Activated T-cell treated with anti-CD3 and anti-CD28 coated beads, Interleukin-2, amount 50 U/mL, for 4 hours (primary cell): ENCODE results near the gene NGF. TPM values are rescaled to one million over a fixed set of nuclear protein-coding genes. Genes with fewer than 3 reads are reported as not detected.

ENCODE experiments used
- ATAC-seq, 2 donors: fragments of 200-7000 bp; cut with Tn5 transposase; one replicate each; pipeline ENCODE4 v1.10.0; 2021
- DNase-seq: peaks from one replicate; pipeline ENCODE4 v3.0.0-alpha.2; 2020
- H3K27me3 Mint-ChIP-seq: one replicate; pipeline ENCODE4 v1.8.0; 2021; ENCODE audit warnings: low read depth, mixed read lengths
- H3K36me3 Mint-ChIP-seq: one replicate; pipeline ENCODE4 v1.8.0; 2022; ENCODE audit warnings: mixed read lengths; ENCODE audit not compliant: insufficient read depth
- H3K4me1 Mint-ChIP-seq: one replicate; pipeline ENCODE4 v1.8.0; 2021; ENCODE audit warnings: low read depth, mixed read lengths
- H3K4me3 Mint-ChIP-seq: one replicate; pipeline ENCODE4 v1.8.0; 2021; ENCODE audit warnings: mild to moderate bottlenecking, moderate library complexity, mixed read lengths
- H3K9me3 Mint-ChIP-seq: one replicate; pipeline ENCODE4 v1.8.0; 2021; ENCODE audit warnings: mixed read lengths
- total RNA-seq, 3 donors: library from RNA; stranded (reverse); gene quantifications; one replicate each; pipeline ENCODE4 v1.2.1, GENCODE V29; 2021

Gene NGF
- total RNA-seq, 3 donors from 2014 or later: not detected

- H3K9me3 Mint-ChIP-seq: no peaks in the 10 kb centered on the region
- peaks cover 13% of the 10 kb centered on the region for H3K27me3 Mint-ChIP-seq
- no peak overlapping the region for H3K4me3 Mint-ChIP-seq
- H3K36me3 Mint-ChIP-seq: no peaks in the 10 kb centered on the region
- no peaks in the 10 kb centered on the region for H3K4me1 Mint-ChIP-seq
- no peak for DNase-seq
- no peak for ATAC-seq
These were observed 48.1 kb downstream of the NGF start for GRCh38 chr1:115289940-115290339.

GRCh38 chr1:115288591-115289198 is 49.4 kb downstream of the NGF start:
- H3K27me3 Mint-ChIP-seq: peaks cover 7% of the 10 kb centered on the region
- H3K36me3 Mint-ChIP-seq: no peaks in the 10 kb centered on the region
- no peaks in the 10 kb centered on the region for H3K9me3 Mint-ChIP-seq
- no peak for DNase-seq
- no peak for ATAC-seq
- H3K4me1 Mint-ChIP-seq: no peaks in the 10 kb centered on the region
- H3K4me3 Mint-ChIP-seq: no peak overlapping the region

- ATAC-seq (no peak), DNase-seq (no peak)
- Mint-ChIP-seq H3K36me3 (no peaks in the 10 kb centered on the region), H3K27me3 (peaks cover 3% of the 10 kb centered on the region), H3K4me3 (no peak overlapping the region), H3K9me3 (no peaks in the 10 kb centered on the region), H3K4me1 (no peaks in the 10 kb centered on the region)
These were observed 51.4 kb downstream of the NGF start for GRCh38 chr1:115286431-115287205.

GRCh38 chr1:115284209-115284608 is 53.8 kb downstream of the NGF start:
- Mint-ChIP-seq H3K27me3 (no peaks in the 10 kb centered on the region), H3K4me1 (no peaks in the 10 kb centered on the region), H3K9me3 (no peaks in the 10 kb centered on the region), H3K4me3 (no peak overlapping the region), H3K36me3 (no peaks in the 10 kb centered on the region)
- ATAC-seq (no peak), DNase-seq (no peak)

GRCh38 chr1:115283681-115284146 is 54.3 kb downstream of the NGF start:
- Mint-ChIP-seq H3K4me3 (no peak overlapping the region), H3K27me3 (no peaks in the 10 kb centered on the region), H3K4me1 (no peaks in the 10 kb centered on the region), H3K36me3 (no peaks in the 10 kb centered on the region), H3K9me3 (no peaks in the 10 kb centered on the region)
- no peak for ATAC-seq
- DNase-seq: no peak

GRCh38 chr1:115283249-115283648 is 54.8 kb downstream of the NGF start:
- Mint-ChIP-seq H3K36me3 (no peaks in the 10 kb centered on the region), H3K27me3 (no peaks in the 10 kb centered on the region), H3K4me1 (no peaks in the 10 kb centered on the region), H3K9me3 (no peaks in the 10 kb centered on the region), H3K4me3 (no peak overlapping the region)
- ATAC-seq (no peak), DNase-seq (no peak)

- Mint-ChIP-seq H3K27me3 (no peaks in the 10 kb centered on the region), H3K4me3 (no peak overlapping the region), H3K4me1 (no peaks in the 10 kb centered on the region), H3K9me3 (no peaks in the 10 kb centered on the region), H3K36me3 (no peaks in the 10 kb centered on the region)
- ATAC-seq (no peak), DNase-seq (no peak)
These were observed 55.2 kb downstream of the NGF start for GRCh38 chr1:115282807-115283208.

GRCh38 chr1:115281143-115281542 is 56.9 kb downstream of the NGF start:
- ATAC-seq (no peak), DNase-seq (no peak)
- no peaks in the 10 kb centered on the region for H3K9me3 Mint-ChIP-seq
- no peaks in the 10 kb centered on the region for H3K36me3 Mint-ChIP-seq
- no peak overlapping the region for H3K4me3 Mint-ChIP-seq
- H3K27me3 Mint-ChIP-seq: no peaks in the 10 kb centered on the region
- no peaks in the 10 kb centered on the region for H3K4me1 Mint-ChIP-seq

- DNase-seq: no peak
- Mint-ChIP-seq H3K27me3 (no peaks in the 10 kb centered on the region), H3K4me1 (no peaks in the 10 kb centered on the region), H3K36me3 (no peaks in the 10 kb centered on the region), H3K4me3 (no peak overlapping the region), H3K9me3 (no peaks in the 10 kb centered on the region)
- peak in 1 of 2 donors; percentile 12 for ATAC-seq
These were observed 58.0 kb downstream of the NGF start for GRCh38 chr1:115280064-115280463.

GRCh38 chr1:115278211-115278610 is 59.8 kb downstream of the NGF start:
- Mint-ChIP-seq H3K4me3 (no peak overlapping the region), H3K4me1 (no peaks in the 10 kb centered on the region), H3K9me3 (no peaks in the 10 kb centered on the region), H3K36me3 (no peaks in the 10 kb centered on the region), H3K27me3 (no peaks in the 10 kb centered on the region)
- DNase-seq (no peak), ATAC-seq (no peak)

- ATAC-seq (peak; percentile 83 to 84), DNase-seq (no peak)
- no peaks in the 10 kb centered on the region for H3K4me1 Mint-ChIP-seq
- H3K4me3 Mint-ChIP-seq: no peak overlapping the region
- H3K9me3 Mint-ChIP-seq: no peaks in the 10 kb centered on the region
- H3K36me3 Mint-ChIP-seq: no peaks in the 10 kb centered on the region
- no peaks in the 10 kb centered on the region for H3K27me3 Mint-ChIP-seq
These were observed 60.8 kb downstream of the NGF start for GRCh38 chr1:115277276-115277675.

GRCh38 chr1:115275216-115275615 is 62.8 kb downstream of the NGF start:
- no peaks in the 10 kb centered on the region for H3K27me3 Mint-ChIP-seq
- no peak overlapping the region for H3K4me3 Mint-ChIP-seq
- no peaks in the 10 kb centered on the region for H3K36me3 Mint-ChIP-seq
- H3K4me1 Mint-ChIP-seq: no peaks in the 10 kb centered on the region
- H3K9me3 Mint-ChIP-seq: no peaks in the 10 kb centered on the region
- no peak for DNase-seq
- no peak for ATAC-seq

GRCh38 chr1:115274467-115274866 is 63.6 kb downstream of the NGF start:
- H3K9me3 Mint-ChIP-seq: no peaks in the 10 kb centered on the region
- H3K4me1 Mint-ChIP-seq: no peaks in the 10 kb centered on the region
- H3K36me3 Mint-ChIP-seq: no peaks in the 10 kb centered on the region
- no peak for ATAC-seq
- no peak for DNase-seq
- no peak overlapping the region for H3K4me3 Mint-ChIP-seq
- H3K27me3 Mint-ChIP-seq: no peaks in the 10 kb centered on the region

- no peak overlapping the region for H3K4me3 Mint-ChIP-seq
- H3K36me3 Mint-ChIP-seq: no peaks in the 10 kb centered on the region
- H3K4me1 Mint-ChIP-seq: no peaks in the 10 kb centered on the region
- H3K9me3 Mint-ChIP-seq: no peaks in the 10 kb centered on the region
- peaks cover 6% of the 10 kb centered on the region for H3K27me3 Mint-ChIP-seq
- DNase-seq (no peak), ATAC-seq (no peak)
These were observed 71.2 kb downstream of the NGF start for GRCh38 chr1:115266729-115267421.

- Mint-ChIP-seq H3K36me3 (no peaks in the 10 kb centered on the region), H3K4me1 (no peaks in the 10 kb centered on the region), H3K27me3 (peaks cover 10% of the 10 kb centered on the region), H3K9me3 (no peaks in the 10 kb centered on the region), H3K4me3 (no peak overlapping the region)
- DNase-seq: no peak
- no peak for ATAC-seq
These were observed 73.0 kb downstream of the NGF start for GRCh38 chr1:115265099-115265498.
